Colon (tissue), 2 donors: ENCODE results near the gene CRLF1.

Source experiments
- FAIRE-seq: peaks from 2 replicates; lab custom pipeline; 2012; peaks lifted over from hg19 to GRCh38; lab: Jason Lieb, UNC
- donor health status: control.
- donor health status: control.

The CRLF1 gene

GRCh38 chr19:18636183-18636968 lies 29.8 kb upstream of the CRLF1 start:
- no peak for FAIRE-seq

GRCh38 chr19:18635831-18636182 lies 29.2 kb upstream of the CRLF1 start:
- FAIRE-seq, result no peak

- no peak for FAIRE-seq
Measured at GRCh38 chr19:18634612-18635297, 28.2 kb upstream of the CRLF1 start.

GRCh38 chr19:18633321-18633720 lies 26.7 kb upstream of the CRLF1 start:
- no peak for FAIRE-seq

GRCh38 chr19:18629166-18630088 lies 22.8 kb upstream of the CRLF1 start:
- no peak for FAIRE-seq

GRCh38 chr19:18626906-18627305 lies 20.3 kb upstream of the CRLF1 start:
- no peak for FAIRE-seq

GRCh38 chr19:18620902-18621301 lies 14.3 kb upstream of the CRLF1 start:
- no peak for FAIRE-seq

- FAIRE-seq, result no peak
Measured at GRCh38 chr19:18620311-18620710, 13.7 kb upstream of the CRLF1 start.

- no peak for FAIRE-seq
Measured at GRCh38 chr19:18618236-18618635, 11.6 kb upstream of the CRLF1 start.

- FAIRE-seq, result no peak
Measured at GRCh38 chr19:18617562-18617961, 11.0 kb upstream of the CRLF1 start.

- FAIRE-seq, result no peak
Measured at GRCh38 chr19:18616023-18616422, 9.4 kb upstream of the CRLF1 start.

- FAIRE-seq, result no peak
Measured at GRCh38 chr19:18613589-18614234, 7.1 kb upstream of the CRLF1 start.

GRCh38 chr19:18612772-18613588 lies 6.4 kb upstream of the CRLF1 start, which contains the start of gene TMEM59L:
TSS of gene TMEM59L (plus strand) at chr19:18612870. CDS start at chr19:18612959, 89 bp downstream.
- FAIRE-seq, result no peak

- FAIRE-seq, result no peak
Measured at GRCh38 chr19:18612051-18612771, 5.6 kb upstream of the CRLF1 start.

GRCh38 chr19:18611327-18612050 lies 4.9 kb upstream of the CRLF1 start:
- no peak for FAIRE-seq

- FAIRE-seq, result no peak
Measured at GRCh38 chr19:18610556-18611326, 4.1 kb upstream of the CRLF1 start.

GRCh38 chr19:18610245-18610555 lies 3.6 kb upstream of the CRLF1 start:
- no peak for FAIRE-seq

- no peak for FAIRE-seq
Measured at GRCh38 chr19:18609717-18610051, 3.1 kb upstream of the CRLF1 start.
